ENCODE data around the gene IQCN.
A peak's percentile ranks its signal among the peaks of the same experiment; 100 is the strongest.

The IQCN gene

GRCh38 chr19:18264971-18265540 lies 9.2 kb downstream of the IQCN start:
- no peak for DNase-seq (ENCODE audit: low read depth in 2 of 2)

- DNase-seq (ENCODE audit: low read depth in 2 of 2): no peak
These were observed 10.0 kb downstream of the IQCN start for GRCh38 chr19:18264137-18264854.

GRCh38 chr19:18263324-18264136 lies 10.7 kb downstream of the IQCN start:
- no peak for DNase-seq (ENCODE audit: low read depth in 2 of 2)

GRCh38 chr19:18262917-18263316 lies 11.3 kb downstream of the IQCN start:
- DNase-seq (ENCODE audit: low read depth in 2 of 2): no peak

- DNase-seq (ENCODE audit: low read depth in 2 of 2): no peak
These were observed 12.1 kb downstream of the IQCN start for GRCh38 chr19:18262144-18262543.

- DNase-seq (ENCODE audit: low read depth in 2 of 2): no peak
These were observed 12.8 kb downstream of the IQCN start for GRCh38 chr19:18261474-18261873.

GRCh38 chr19:18259893-18260292 lies 14.4 kb downstream of the IQCN start:
- no peak for DNase-seq (ENCODE audit: low read depth in 2 of 2)

- no peak for DNase-seq (ENCODE audit: low read depth in 2 of 2)
These were observed 16.5 kb downstream of the IQCN start for GRCh38 chr19:18257503-18258470.

GRCh38 chr19:18254546-18255503 lies 19.4 kb downstream of the IQCN start:
- DNase-seq (ENCODE audit: low read depth in 2 of 2): no peak

- no peak for DNase-seq (ENCODE audit: low read depth in 2 of 2)
These were observed 20.5 kb downstream of the IQCN start for GRCh38 chr19:18253716-18254115.

- DNase-seq (ENCODE audit: low read depth in 2 of 2): no peak
These were observed 21.1 kb downstream of the IQCN start for GRCh38 chr19:18253130-18253529.

GRCh38 chr19:18252370-18252717 lies 21.9 kb downstream of the IQCN start:
- DNase-seq (ENCODE audit: low read depth in 2 of 2): no peak

GRCh38 chr19:18251587-18252369 lies 22.5 kb downstream of the IQCN start:
- DNase-seq (ENCODE audit: low read depth in 2 of 2): peak; percentile 44 to 47

- no peak for DNase-seq (ENCODE audit: low read depth in 2 of 2)
These were observed 24.4 kb downstream of the IQCN start for GRCh38 chr19:18249834-18250233.

- no peak for DNase-seq (ENCODE audit: low read depth in 2 of 2)
These were observed 29.0 kb downstream of the IQCN start for GRCh38 chr19:18245297-18245696.

GRCh38 chr19:18239303-18239702 lies 34.9 kb downstream of the IQCN start:
- DNase-seq (ENCODE audit: low read depth in 2 of 2): no peak

GRCh38 chr19:18234194-18234593 lies 40.1 kb downstream of the IQCN start:
- no peak for DNase-seq (ENCODE audit: low read depth in 2 of 2)

GRCh38 chr19:18233224-18233825 lies 40.9 kb downstream of the IQCN start:
- DNase-seq (ENCODE audit: low read depth in 2 of 2): peak in 1 of 2 donors; percentile 27

GRCh38 chr19:18232540-18233223 lies 41.6 kb downstream of the IQCN start:
- no peak for DNase-seq (ENCODE audit: low read depth in 2 of 2)

All from stimulated activated CD8-positive, alpha-beta memory T cell treated with anti-CD3 and anti-CD28 coated beads, Interleukin-15, amount 100 ng/mL, for 48 hours (primary cell).